GM19043 (cell line): ENCODE data around the gene FBXW11.

ENCODE experiments used
- ATAC-seq: cut with Tn5 transposase; IDR thresholded peaks from one replicate; pipeline ENCODE4 v1.9.1; 2021; ENCODE audit warnings: low read depth; ENCODE audit not compliant: unreplicated experiment

FBXW11 gene

GRCh38 chr5:171956314-171956713 lies 50.1 kb downstream of the FBXW11 start:
- ATAC-seq, result no peak

GRCh38 chr5:171955761-171956160 lies 50.7 kb downstream of the FBXW11 start:
- no peak for ATAC-seq

GRCh38 chr5:171954721-171955120 lies 51.7 kb downstream of the FBXW11 start:
- ATAC-seq, result no peak

DNA sequence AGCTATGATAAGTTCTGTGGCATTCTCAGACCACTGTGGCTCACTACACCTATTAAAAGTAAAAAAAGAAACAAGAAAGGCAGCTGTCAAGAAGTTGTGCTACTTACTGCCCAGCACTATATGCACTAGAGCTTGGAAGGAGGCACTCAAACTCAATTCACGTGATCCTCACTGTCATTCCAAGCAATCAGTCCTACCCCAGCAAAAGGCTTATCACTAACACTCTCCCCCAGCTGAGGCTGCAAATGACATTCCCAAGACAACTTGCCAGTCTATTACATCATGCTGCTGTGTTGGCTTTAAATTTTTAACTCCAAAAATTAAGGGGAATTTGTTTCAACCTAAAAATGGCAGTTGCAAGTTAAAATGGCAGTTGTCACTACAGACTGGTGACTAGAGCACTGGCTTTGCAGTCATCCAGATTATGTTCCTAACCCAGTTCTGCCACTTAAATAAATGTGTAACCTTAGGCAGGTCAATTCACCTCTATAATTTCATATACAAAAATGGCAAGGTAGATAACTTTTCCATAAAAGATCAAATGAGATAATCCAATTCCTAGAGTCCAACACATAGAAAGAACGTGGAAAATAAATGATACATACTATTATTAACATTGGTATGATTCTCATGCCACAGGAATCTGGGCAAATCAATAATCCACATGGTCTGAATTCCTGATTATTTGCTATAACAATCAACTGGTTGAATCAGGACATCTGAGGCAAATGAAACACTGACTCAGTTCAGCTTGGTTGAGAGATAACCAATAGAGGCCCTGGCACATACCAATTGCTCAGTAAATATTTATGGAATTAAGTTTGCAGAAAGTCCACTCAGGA lies 52.4 kb downstream of the FBXW11 start:
- ATAC-seq, result no peak

DNA sequence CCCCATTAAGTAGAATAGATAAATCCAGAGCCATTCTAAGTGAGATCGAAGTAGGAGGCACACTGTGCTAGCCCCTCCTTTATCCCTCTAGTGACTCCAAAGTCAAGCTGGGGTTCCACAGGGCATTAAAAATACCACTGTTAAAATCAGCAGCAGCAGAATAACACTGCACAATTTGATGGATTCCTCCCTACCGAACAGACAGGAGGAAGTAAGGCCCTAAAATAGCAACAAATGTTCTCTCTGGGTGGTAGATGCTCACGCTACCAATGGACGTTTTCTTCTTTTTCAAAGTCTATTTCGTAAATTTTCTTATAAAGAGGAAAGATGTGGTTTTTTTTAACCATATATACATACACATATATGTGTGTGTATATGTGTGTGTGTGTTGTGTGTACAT lies 54.4 kb downstream of the FBXW11 start:
- no peak for ATAC-seq

- ATAC-seq, result no peak
These were observed 55.2 kb downstream of the FBXW11 start for GRCh38 chr5:171951218-171951617.

- no peak for ATAC-seq
These were observed 60.2 kb downstream of the FBXW11 start for GRCh38 chr5:171946000-171946781.

DNA sequence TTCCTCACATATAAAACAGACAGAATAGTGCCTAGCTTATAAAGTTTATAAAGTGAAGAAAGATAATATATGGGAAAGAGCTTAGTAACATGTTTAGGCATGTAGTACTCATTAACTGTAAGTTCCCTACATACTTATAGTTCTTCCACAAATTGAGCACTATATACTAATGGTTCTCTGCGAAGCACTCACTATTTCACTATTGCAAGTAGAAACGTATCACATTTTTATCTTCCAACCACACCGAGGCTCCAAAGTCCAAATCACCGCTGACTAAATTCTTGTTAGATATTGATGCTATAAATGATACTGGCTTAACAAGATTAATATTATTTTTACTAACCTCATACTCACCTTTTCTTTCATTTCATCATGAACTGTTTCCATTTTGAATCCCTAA lies 61.0 kb downstream of the FBXW11 start:
- no peak for ATAC-seq

- no peak for ATAC-seq
These were observed 61.4 kb downstream of the FBXW11 start for GRCh38 chr5:171945066-171945465.

- peak; percentile 49 for ATAC-seq
These were observed 64.3 kb downstream of the FBXW11 start for GRCh38 chr5:171942112-171942516.

DNA sequence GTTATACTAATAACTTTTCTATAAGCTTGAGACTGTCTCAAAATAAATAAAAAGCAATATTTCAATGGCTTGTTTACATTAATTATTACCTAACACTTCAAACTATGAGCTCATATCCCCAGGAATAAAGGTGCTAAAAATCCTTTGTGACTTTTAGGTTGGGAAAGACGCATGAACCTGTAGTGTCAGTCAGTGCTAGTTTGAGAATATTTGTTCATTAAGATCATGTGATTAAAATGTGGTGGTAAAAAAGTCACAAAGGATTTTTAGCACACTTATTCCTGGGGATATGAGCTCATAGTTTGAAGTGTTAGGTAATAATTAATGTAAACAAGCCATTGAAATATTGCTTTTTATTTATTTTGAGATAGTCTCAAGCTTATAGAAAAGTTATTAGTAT lies 64.8 kb downstream of the FBXW11 start:
- peak; percentile 17 for ATAC-seq

DNA sequence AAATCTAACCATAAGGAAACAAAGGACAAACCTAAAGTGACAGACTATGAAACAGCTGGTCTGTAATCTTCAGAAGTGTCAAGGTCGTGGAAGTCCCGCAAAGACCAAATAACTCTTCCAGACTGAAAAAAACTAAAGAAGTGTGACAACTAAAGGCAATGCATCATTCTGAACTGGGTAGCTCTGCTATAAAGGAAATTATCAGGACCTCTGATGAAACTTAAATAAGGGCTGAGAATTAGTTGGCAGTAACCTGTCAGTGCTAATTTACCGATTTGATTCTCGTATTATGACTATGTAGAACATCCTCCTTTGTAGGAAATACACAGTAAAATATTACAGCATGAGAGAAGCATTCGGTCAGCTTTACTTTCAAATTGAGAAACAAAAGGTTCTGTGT lies 65.2 kb downstream of the FBXW11 start:
- ATAC-seq, result peak; percentile 43

- ATAC-seq, result no peak
These were observed 66.5 kb downstream of the FBXW11 start for GRCh38 chr5:171939951-171940350.

- no peak for ATAC-seq
These were observed 68.1 kb downstream of the FBXW11 start for GRCh38 chr5:171938358-171938757.

- ATAC-seq, result no peak
These were observed 69.1 kb downstream of the FBXW11 start for GRCh38 chr5:171937351-171937750.

GRCh38 chr5:171934586-171934985 lies 71.9 kb downstream of the FBXW11 start:
- ATAC-seq, result no peak

DNA sequence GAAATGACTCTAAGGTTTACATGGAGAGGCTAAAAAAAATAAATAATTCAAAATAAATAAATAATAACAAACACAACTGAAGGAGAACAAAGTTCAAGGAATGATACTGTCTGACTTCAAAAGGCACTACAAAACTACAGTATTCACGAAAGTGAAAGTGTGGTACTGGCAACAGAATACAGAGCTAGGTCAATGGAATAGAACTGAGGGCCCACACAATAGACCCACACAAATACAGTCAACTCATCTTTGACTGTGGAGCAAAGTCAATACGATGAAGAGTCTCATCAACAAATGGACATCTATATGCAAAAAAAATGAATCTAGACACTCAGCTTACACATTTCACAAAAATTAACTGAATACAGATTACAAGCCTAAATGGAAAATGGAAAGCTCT lies 75.3 kb downstream of the FBXW11 start:
- ATAC-seq, result no peak

GRCh38 chr5:171927345-171927941 lies 79.0 kb downstream of the FBXW11 start:
- no peak for ATAC-seq

DNA sequence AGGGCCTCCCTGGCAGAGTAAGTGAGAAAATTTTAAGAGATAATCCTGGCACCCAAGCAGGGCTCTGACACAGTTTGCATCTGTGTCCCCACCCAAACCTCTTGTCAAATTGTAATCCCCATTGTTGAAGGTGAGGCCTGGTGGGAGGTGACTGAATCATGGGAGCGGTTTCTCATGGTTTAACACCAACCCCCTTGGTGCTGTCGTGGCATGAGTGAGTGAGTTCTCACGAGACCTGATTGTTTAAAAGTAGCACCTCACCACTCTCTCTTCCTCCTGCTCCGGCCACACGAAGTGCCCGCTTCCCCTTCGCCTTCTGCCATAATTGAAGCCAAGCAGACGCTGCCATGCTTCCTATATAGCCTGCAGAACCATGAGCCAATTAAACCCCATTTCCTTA lies 80.1 kb downstream of the FBXW11 start:
- peak; percentile 78 for ATAC-seq

GRCh38 chr5:171924493-171925122 lies 81.8 kb downstream of the FBXW11 start:
- ATAC-seq, result no peak
